ENCODE measurements around the gene ACTRT2.
A peak's percentile ranks its signal among the peaks of the same experiment; 100 is the strongest.

ACTRT2 gene

DNA sequence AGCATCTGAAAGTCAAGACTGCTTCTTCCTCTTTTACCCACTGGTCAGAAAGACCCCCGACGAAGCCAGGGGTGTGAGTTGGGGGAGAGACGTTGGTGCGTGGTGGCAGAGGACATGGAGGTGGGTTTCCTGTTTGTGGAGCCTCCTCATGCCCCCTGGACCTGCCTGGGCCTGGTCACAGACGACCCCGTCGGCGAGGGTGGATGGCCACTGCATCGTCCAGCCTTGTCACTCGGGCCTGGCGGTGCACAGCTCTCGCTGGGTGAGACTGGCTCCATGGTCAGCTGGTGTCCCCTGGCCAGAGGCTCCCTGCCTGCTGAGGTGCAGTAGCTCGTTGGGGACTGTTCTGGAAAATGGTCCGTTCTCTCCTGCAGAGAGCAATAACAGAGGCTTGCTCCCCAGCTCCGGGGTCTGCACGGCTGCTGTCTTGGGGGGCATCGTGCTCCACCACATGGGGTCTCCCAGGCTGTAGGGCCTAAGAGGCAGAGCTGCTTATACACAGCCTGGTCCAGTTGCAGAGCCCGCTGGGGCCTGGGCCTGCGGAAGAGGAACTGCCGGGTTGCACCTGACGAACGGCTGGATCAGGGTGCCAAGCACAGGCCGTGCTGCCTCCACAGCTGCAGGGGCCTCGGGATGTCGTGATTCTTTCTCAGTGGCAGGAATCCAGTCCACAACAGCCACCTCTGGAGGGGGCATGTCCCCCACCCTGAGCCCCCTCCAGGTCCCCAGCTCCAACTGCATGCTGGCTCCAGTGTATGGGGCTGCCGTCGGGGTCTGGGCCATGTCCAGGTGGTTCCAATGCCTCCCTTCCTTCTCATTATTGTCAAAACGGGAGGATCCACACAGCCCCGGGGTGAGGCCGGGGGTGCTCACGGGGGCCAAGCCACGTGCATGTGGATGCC is 18.0 kb upstream of the ACTRT2 start:
- no peak for DNase-seq (ENCODE audit: low spot score)

DNA sequence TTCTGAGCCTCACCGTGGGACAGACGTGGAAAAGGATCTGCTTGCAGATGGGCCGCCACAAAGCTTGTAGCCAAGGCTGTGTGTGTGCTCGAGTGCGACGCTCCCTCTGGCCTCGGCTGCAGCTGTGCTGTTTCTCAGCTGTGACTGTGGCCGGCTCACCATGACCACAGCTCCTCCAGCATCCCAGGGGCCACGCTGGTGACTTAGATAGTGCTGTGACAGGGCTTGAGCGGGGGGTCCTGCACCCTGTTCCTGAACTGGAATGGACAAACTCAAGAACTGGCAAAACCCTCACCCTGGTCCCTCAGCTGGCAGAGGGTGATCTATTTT is 17.4 kb upstream of the ACTRT2 start:
- DNase-seq (ENCODE audit: low spot score): no peak

DNA sequence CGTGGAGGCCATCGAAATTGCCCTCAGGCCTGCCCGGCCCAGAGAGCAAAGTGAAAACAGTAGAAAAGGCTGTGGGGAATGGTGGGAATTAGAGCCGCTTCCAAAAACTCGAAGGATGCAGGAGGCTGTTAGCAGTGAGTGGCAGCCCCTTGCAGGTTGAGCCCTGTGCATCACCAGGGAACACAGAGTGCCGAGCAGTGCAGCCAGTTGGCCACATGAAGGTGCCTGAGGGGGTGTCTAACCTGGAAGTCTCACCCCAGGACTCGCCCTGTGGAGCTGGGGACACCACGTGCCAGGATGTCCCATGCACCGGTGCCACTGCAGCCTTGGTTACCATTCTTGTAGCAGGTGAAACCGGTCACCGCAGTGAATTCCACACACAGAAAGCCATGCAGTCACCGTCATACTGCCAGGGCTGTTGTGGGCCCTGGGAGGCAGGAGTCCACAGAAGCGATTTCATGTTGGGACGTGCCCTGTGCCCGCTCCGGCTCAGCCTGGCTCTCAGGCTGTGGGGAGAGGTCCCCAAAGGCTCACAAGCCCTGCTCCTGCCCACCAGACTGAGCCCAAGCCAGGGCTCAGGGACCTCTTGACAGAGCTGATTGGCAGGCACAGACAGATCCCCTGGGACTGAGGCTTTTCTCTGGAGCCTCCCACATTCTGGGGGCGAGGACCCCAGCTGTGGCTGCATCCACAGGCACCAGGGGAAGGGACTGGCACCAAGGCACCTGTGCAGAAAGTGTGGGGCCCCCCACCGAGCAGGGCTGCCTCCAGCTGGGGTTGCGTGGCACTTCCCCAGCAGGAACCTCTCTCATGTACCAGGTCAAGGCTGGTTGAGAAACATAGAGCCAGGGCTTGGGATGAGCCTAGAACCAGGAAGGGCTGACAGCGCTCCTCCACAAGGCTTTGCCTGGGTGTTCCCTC is 16.7 kb upstream of the ACTRT2 start:
- DNase-seq (ENCODE audit: low spot score): no peak

DNA sequence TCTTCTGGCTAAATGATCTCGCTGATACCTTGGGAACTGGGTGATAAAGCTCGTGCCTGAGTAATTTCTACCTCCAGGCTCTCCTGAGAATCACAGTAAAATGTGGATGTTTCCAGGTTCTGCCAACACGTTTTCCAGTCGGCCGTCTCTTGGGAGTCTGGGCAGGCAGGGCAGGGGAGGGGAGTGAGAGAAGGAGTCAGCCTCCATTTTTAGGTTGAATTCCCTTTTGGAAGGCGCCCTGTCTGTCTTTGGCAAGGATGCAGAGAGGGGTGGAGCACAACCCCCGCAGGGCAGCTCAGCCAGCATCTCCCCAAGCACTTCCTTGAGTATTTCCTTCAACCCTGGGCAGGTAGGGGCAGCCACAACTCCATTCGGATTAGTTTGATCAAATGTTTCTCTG is 15.5 kb upstream of the ACTRT2 start:
- DNase-seq (ENCODE audit: low spot score): no peak

DNA sequence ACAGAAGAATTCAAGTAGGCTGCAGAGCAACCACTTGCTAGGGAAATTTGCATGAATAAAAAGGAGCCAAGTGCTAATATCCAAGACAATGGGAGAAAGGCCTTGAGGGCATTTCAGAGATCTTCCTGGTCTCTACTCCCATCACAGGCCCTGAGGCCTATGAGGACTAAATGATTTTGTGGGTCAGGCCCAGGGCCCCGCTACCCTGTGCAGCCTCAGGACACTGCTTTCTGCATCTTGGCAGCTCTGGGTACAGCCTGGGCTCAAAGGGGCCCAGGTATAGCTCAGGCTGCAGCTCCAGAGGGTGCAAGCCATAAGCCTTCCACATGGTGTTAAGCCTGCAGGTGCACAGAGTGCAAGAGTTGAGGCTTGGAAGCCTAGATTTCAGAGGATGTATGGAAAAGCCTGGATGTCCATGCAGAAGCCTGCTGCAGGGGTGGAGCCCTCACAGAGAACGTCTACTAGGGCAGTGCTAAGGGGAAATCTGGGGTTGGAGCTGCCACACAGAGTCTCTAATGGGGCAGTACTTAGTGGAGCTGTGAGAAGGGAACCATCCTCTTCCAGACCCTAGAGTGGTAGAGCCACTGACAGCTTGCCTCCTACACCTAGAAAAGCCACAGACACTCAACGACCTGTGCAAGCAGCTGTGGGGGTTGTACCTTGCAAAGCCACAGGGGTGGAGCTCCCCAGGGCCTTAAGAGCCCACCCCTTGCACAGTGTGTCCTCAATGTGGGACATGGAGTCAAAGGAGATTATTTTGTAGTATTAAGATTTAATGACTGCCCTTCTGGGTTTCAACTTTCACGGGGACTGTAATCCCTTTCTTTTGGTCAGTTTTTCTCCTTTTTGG is 13.7 kb upstream of the ACTRT2 start:
- no peak for DNase-seq (ENCODE audit: low spot score)

DNA sequence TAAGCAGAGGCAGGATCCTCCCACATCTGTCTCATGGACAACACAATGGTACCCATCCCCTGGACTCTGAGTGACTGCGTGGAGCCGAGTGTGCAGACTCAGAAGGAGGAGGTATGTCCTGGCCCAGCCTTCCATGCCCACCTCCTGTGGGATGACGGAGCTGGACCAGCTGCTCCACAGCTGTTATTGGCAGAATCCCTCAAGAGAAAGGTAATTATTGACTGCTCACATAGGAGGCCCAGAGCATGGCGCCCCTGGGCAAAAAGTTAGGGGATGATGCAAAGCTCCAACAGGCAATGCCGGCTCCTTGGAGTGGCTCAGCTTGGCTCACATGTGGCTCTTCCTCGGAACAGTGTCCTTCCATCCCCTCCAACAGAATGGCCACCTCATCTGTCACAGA is 12.2 kb upstream of the ACTRT2 start:
- no peak for DNase-seq (ENCODE audit: low spot score)

DNA sequence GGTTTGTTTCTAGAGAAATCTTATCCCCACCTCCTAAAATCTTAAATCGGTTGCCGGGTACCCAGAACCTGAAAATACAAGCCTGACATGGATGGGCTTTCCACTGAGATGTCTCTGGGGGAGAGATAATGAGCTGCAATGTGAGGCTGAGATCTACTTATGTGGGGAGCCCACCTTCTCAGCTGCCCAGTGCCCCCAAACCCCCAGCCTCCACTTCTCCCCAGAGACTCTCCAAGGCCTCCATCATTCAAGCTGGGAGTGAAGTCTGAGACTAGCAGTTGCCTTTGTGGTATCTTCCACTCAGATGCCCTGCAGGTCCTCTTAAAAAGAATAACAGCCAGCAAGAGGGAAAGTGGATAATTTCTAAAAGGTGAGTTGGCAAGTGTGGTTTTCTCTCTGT is 11.7 kb upstream of the ACTRT2 start:
- no peak for DNase-seq (ENCODE audit: low spot score)

DNA sequence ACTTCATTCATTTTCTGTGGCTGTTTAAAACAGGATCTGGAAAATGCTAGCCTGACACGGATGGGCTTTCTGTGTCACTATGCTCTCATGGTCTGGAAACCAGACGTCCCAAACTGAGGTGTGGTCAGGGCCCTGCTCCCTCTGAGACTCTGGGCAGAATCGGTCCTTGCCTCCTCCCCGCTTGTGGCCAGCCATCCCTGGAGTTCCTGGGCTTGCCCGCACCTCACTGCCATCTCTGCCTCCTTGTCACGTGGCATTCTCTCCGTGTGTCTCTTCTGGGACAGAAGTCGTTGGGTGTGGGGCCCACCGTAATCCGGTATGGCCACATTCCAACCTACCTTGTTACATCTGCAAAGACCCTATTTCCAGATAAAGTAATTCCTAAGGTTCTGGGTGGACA is 10.1 kb upstream of the ACTRT2 start:
- DNase-seq (ENCODE audit: low spot score): no peak

DNA sequence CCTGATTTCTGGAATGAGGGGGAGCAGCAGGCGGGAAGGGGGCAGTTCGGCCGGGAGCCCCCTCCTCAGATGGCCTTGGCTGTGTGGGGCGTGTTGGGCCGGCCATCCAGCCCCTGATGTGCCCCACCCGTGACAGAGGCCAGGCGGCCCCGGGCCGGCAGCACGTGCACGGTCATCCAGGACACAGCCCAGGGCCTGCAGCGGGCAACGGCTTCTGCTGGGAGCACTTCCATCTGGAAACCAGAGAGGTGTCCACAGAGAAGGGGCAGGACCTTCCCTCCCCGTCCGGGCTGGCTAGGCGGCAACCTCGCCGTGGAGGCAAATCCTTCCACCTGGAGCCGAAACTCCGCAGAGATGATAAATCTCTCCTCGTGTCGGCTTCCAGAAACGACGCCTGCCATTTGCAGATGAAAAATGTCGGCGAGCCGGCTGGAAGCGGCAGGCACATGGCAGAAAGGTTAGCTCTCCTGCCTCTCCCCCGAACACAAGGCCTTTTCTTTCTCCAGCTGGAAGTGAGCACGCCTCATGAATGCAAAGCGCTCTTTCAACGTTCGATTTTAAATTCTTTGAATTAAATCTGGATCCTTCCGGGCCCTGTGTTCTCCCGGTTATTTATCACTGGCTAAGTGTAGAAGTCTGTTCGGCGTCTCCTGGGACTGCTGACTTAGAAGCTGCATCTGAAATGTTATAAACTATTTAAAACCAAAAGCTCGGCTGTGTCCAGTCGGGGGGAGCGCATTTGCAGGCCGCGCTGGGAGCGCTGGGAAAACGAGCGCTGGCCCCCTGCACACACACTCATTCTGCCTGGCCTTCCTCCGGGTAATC is 9.4 kb upstream of the ACTRT2 start:
- DNase-seq (ENCODE audit: low spot score): no peak

DNA sequence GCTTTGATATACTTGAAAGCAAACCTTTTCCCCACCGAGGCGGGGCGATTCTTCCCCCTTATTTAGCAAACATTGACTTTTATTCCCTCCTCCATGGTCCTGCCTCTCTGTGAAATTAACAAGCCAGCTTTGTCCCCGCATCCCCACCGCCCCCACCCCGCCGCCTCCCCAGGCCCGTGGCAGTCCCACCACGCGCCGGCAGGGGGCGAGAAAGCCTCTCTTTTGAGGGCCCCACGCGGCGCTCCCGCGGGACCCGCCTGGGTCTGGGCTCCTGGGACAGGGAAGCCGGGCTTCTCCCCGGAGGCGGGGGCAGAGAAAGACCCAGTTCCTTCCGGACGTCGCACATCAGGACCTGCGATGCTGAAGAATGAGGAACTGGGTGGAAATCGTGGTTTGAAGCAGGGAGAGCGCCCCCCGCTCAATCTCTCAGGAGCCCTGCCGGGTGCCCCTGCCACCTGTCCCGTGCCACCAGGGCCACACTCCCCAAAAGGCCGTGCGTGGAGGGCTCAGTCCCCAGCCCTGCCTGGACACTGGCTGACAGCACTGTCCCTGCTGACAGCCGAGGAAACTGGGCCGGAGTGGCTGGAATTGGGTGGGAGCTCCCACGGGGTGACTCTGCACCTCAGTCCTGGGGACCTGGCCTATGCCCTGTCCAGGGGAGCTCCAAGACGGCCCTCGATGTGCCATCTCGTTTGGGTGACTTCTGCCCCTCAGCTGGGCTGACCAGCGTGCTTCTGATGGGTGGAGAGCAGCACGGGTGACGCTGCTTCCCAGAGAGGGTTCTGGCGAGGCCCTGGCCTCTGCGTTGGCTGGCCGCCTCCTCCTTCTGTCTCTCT is 8.6 kb upstream of the ACTRT2 start:
- peak; percentile 64 for DNase-seq (ENCODE audit: low spot score)

DNA sequence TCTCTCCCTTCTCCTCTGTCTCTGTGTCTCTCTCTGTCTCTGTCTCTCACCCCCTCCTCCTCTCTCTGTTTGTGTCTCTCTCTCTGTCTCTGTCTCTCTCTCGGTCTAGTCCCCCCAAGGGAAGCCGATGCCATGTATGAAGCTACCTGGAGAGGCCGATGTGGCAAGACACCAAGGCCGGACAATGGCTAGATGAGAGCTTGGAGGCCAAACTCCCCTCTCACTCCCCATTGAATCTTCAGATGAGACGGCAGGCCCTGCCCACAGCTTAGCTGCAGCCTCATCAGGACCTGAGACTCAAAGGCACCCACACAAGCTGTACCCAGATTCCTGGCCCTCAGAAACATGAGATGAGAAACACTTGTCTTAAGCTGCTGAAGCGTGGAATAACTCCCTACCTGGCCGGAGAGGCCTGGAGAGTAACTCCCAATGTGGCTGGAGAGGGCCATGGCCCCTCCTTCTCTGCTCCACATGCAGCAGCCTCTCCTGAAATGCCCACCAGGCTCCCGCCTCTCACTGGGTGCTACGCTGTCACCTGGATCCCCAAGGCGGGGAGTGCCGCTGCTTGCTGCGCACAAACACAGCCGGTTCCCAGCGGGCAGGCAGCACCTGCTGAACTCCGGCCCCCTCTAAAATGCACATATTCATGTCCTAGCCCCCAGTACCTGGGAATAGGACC is 7.8 kb upstream of the ACTRT2 start:
- no peak for DNase-seq (ENCODE audit: low spot score)

DNA sequence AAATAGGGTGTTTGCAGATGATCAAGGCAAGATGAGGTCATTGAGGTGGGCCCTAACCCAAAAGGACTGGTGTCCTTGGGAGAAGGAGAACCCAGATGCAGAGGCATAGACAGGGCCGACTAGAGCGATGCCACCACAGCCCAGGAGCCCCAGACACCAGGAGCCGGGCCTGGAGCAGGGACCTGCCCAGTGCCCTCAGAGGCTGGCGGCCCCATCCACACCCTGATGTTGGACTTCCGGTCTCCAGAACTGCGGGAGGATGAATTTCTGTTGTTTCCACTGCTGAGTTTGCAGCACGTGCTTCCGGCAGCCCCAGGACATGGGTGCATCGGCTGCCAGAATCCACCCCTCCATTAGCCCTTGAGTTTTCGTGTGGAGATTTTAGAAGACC is 7.2 kb upstream of the ACTRT2 start:
- DNase-seq (ENCODE audit: low spot score): no peak

DNA sequence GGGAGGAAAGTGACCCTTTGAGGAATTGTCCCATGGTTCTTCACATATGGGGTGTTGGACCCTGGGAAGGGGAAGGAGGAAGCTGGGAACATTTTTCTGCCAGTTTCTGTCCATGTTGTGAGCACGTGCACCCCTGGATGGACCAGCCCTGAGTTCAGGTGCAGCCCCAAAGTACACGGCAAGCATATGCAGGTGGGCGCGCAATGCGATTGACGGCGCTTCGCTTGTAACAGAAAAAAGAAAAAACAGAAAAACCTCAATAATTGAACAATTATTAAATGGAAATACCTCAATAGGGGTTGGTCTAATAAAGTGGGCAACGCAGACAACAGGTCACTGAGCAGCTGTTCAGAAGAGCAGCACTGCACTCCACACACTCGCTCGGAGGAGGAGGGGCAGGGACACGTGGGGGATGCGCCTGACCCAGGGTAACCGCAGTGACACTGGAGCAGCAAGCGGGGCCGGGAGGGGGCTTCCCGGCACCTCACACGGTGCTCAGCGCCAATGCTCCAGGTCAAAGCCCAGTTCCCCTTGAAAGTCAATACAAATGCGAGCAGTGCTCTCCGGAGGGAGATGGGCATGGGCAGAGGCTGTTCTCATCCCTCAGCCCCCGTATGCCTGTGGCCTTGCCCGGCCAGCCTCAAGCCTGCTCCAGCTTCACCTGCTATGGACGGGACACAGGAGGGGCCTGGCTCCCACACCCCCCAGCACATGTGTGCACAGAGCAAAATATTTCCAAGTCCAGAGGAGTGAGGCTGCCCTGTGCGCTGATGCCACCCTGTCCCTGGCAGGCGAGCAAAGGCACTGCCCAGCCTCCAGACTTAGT is 6.6 kb upstream of the ACTRT2 start:
- no peak for DNase-seq (ENCODE audit: low spot score)

DNA sequence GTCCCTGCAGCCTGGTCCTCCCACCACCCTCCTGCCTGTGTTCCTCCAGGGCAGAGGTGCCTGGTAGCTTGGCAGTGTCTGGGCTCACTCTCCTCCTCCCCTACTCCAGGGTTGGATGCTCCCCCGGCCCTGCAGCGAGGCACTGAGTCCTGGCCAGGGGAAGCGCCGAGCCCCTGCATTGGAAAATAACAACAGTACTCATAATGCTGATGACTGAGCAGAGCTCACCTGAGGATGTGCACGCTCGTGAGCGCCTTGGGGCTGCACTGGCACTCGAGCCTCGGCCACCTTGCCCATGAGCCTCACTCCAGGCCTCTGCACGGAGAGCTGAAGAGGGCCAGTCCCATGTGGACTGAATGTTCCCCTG is 6.0 kb upstream of the ACTRT2 start:
- DNase-seq (ENCODE audit: low spot score): no peak

DNA sequence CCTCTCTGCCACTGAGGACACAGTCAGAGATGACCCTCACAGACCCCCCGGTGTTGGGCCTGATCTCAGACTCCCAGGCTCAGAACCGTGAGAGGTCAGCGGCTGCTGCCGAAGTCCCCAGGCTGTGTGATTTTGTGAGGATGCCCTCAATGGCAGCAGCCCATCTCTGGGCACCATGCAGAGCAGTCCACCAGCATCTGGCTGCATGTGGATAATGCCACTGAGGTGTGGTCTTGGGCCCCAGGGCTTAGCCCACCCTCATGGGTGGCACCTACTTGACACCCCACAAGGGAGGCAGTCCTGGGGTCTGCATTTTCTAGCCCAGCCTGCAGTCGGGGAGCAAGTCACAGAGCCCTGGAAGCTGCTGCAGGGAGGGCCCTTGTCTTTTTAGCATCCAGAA is 5.5 kb upstream of the ACTRT2 start:
- DNase-seq (ENCODE audit: low spot score): no peak

DNA sequence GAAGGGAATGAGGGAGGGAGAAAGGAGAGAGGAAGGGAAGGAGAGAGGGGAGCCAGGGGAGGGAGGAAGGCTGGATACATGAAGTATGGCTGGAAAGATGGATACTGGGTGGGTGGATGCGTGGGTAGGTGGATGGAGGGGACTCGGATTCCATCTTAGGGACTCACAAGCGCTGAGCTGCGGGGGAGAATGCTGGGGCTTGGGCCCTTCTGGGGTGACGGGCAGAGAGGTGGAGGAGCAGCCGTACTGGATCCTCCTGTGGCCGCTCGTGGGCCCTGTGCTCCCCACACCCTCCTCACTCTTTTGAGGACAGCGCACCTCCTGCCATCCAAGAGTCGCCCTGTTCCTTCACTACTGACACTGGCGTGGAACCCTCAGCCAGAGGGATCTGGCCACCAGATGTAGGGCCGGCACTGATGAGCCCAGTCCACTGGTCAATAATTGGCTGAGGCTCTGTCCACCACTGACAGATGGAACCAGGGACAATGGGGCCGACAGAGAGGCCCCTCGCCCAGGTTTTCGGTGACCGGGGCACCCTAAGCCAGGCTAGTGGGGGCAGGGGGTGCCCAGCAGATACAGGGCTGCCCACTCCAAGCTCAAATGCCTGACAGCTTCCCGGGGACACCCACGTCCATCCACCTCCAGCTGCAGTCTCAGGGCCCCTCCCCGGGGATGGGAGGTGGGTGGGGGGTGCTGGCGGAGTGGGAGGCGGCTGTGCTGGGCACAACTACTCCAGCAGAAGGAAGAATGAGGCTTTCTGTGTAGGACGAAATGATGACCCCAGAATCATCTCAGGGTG is 4.4 kb upstream of the ACTRT2 start:
- no peak for DNase-seq (ENCODE audit: low spot score)

DNA sequence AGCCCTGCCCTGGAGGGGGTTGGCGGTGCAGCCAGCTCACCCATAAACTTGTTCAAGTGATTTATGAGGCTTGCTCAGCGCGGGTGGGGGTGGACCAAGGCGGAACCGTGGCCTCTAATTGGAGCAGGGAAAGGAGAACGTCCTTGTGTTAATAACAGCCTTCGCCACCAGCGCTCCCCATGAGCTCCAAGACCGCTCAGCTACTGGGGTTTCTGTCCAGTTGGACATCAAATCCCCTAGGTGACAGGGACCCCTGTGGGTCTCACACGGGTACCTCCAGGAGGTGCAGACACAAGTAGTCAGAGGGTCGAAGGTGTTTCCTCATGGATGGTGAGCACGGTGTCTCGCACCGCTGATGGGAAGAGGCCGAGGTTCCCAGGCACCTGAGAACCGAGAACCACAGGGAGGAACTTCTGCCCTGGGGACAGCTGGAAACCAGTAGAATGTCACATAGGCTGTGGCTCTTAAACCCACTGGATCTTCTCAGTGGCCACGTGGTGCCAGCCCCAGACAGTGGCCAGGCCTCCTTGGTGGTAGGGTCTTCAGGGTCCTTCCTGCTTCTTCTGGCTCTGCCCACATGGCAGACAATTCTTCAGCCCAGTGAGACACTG is 3.7 kb upstream of the ACTRT2 start:
- DNase-seq (ENCODE audit: low spot score): no peak

DNA sequence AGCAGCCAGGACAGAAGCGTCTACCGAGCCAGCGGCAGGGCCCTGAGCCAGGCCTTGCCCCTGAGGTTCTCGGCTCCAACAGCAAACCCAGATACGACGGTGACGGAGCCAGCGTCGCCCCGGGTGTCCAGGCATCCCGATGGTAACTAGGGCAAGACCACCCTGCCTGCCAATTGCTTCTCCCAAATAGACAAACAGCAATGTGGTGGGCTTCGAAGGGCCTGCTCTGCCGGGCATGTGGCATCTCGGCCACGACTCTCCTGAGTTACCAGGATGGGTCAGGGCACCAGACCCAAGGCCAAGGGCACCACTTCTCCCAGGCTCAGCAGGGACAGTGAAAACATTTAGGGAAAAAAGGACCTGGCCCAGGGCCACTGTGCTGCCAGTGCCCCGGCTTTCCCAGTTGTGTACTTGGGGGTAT is 3.2 kb upstream of the ACTRT2 start:
- DNase-seq (ENCODE audit: low spot score): no peak
